Measurements from ENCODE around the gene FSIP1. TPM values are rescaled to one million over a fixed set of nuclear protein-coding genes. Genes with fewer than 3 reads are reported as not detected.
A peak's percentile ranks its signal among the peaks of the same experiment; 100 is the strongest.

Gene FSIP1
- total RNA-seq, 3 donors from 2014 or later, result 4.1 to 12.1 (median 5.1) TPM

- DNase-seq (no peak), ATAC-seq (no peak)
- H3K4me1 ChIP-seq (ENCODE audit: low read depth), result peaks cover 49% of the 10 kb centered on the region
- H3K9me3 ChIP-seq, result no peaks in the 10 kb centered on the region
- TF ChIP-seq CTCF (IDR thresholded peaks at IDR 0.05), result no peak
- no peaks in the 10 kb centered on the region for H3K36me3 ChIP-seq (ENCODE audit: low read depth)
- intact Hi-C loops (cut with DNase I, micrococcal nuclease), result loop anchor here in 1 of 2 donors (10.0 kb wide), 1 partner anchor 87 kb away; no protein-coding TSS in a partner anchor
- H3K4me3 ChIP-seq, result no peak overlapping the region
These were observed 184.9 kb downstream of the FSIP1 start for GRCh38 chr15:39597751-39598185.

- no peak for TF ChIP-seq CTCF (IDR thresholded peaks at IDR 0.05)
- H3K4me1 ChIP-seq (ENCODE audit: low read depth), result peaks cover 49% of the 10 kb centered on the region
- intact Hi-C loops (cut with DNase I, micrococcal nuclease), result loop anchor here in 1 of 2 donors (10.0 kb wide), 1 partner anchor 87 kb away; no protein-coding TSS in a partner anchor
- no peaks in the 10 kb centered on the region for H3K36me3 ChIP-seq (ENCODE audit: low read depth)
- H3K4me3 ChIP-seq, result no peak overlapping the region
- no peaks in the 10 kb centered on the region for H3K9me3 ChIP-seq
- no peak for ATAC-seq
- DNase-seq, result no peak
These were observed 185.3 kb downstream of the FSIP1 start for GRCh38 chr15:39597336-39597735.

- peaks cover 49% of the 10 kb centered on the region for H3K4me1 ChIP-seq (ENCODE audit: low read depth)
- no peak for TF ChIP-seq CTCF (IDR thresholded peaks at IDR 0.05)
- no peak for DNase-seq
- H3K9me3 ChIP-seq, result no peaks in the 10 kb centered on the region
- ATAC-seq, result no peak
- peaks cover 5% of the 10 kb centered on the region for H3K36me3 ChIP-seq (ENCODE audit: low read depth)
- intact Hi-C loops (cut with DNase I, micrococcal nuclease), result loop anchor here in 1 of 2 donors (10.0 kb wide), 1 partner anchor 88 kb away; no protein-coding TSS in a partner anchor
- no peak overlapping the region for H3K4me3 ChIP-seq
These were observed 186.1 kb downstream of the FSIP1 start for GRCh38 chr15:39596358-39597051.

GRCh38 chr15:39595338-39596221 lies 187.1 kb downstream of the FSIP1 start:
- no peak for DNase-seq

More at GRCh38 chr15:39595338-39596221, 187.1 kb downstream of the FSIP1 start:
- Histone ChIP-seq H3K4me1 (ENCODE audit: low read depth) (peaks cover 49% of the 10 kb centered on the region), H3K9me3 (no peaks in the 10 kb centered on the region), H3K4me3 (no peak overlapping the region), H3K36me3 (ENCODE audit: low read depth) (peaks cover 5% of the 10 kb centered on the region)
- ATAC-seq, result peak; percentile 8
- no peak for TF ChIP-seq CTCF (IDR thresholded peaks at IDR 0.05)
- intact Hi-C loops (cut with DNase I, micrococcal nuclease), result loop anchor here in 1 of 2 donors (10.0 kb wide), 1 partner anchor 89 kb away; no protein-coding TSS in a partner anchor

Data from mucosa of descending colon (tissue), 3 donors.